D721Med (cell line): ENCODE results near the gene SLC22A15.
A peak's percentile ranks its signal among the peaks of the same experiment; 100 is the strongest.

Source experiments
- DNase-seq: peaks from one replicate; pipeline ENCODE4 v3.0.0; 2011; ENCODE audit warnings: low spot score; ENCODE audit not compliant: insufficient read length
- FAIRE-seq: peaks from 2 replicates; lab custom pipeline; 2011; peaks lifted over from hg19 to GRCh38; lab: Jason Lieb, UNC
- CTCF ChIP-seq: IDR thresholded peaks from 2 replicates; pipeline ENCODE4 v1.5.1; 2012; ENCODE audit warnings: mild to moderate bottlenecking, control low read depth; ENCODE audit not compliant: insufficient read depth; ENCODE audit errors: missing control alignments

SLC22A15 gene

GRCh38 chr1:116018007-116018406 lies 41.7 kb downstream of the SLC22A15 start:
- no peak for DNase-seq
- FAIRE-seq = no peak
- TF ChIP-seq CTCF = no peak

GRCh38 chr1:116019653-116020253 lies 43.4 kb downstream of the SLC22A15 start:
- DNase-seq (no peak), FAIRE-seq (no peak)
- TF ChIP-seq CTCF = no peak

GRCh38 chr1:116020668-116021272 lies 44.5 kb downstream of the SLC22A15 start:
- FAIRE-seq = no peak
- peak; percentile 19 for DNase-seq

GRCh38 chr1:116024626-116025025 lies 48.3 kb downstream of the SLC22A15 start:
- FAIRE-seq = no peak
- DNase-seq = no peak
- no peak for TF ChIP-seq CTCF

More at GRCh38 chr1:116020668-116021272, 44.5 kb downstream of the SLC22A15 start:
- TF ChIP-seq CTCF = peak; percentile 68

- no peak for FAIRE-seq
- TF ChIP-seq CTCF = no peak
- DNase-seq = no peak
Measured at GRCh38 chr1:116026631-116027030, 50.3 kb downstream of the SLC22A15 start.

GRCh38 chr1:116031302-116031835 lies 55.1 kb downstream of the SLC22A15 start:
- DNase-seq = no peak
- no peak for TF ChIP-seq CTCF
- FAIRE-seq = no peak

GRCh38 chr1:116033322-116033721 lies 57.0 kb downstream of the SLC22A15 start:
- DNase-seq (no peak), FAIRE-seq (no peak)
- TF ChIP-seq CTCF = no peak
